WTC11 (cell line): Measurements from ENCODE around the gene VDAC1. TPM values are rescaled to one million over a fixed set of nuclear protein-coding genes. Genes with fewer than 3 reads are reported as not detected.
A peak's percentile ranks its signal among the peaks of the same experiment; 100 is the strongest.

Experiments
- ATAC-seq: fragments of 200-7000 bp; cut with Tn5 transposase; 2 replicates; pipeline ENCODE4 v1.10.0; 2021; ENCODE audit warnings: mild to moderate bottlenecking, moderate library complexity
- CTCF ChIA-PET: fragments of 300-600 bp; sonication (Branson Sonifier 250); formaldehyde crosslinking; loops from one replicate; lab custom pipeline; 2021; ENCODE audit warnings: antibody characterized with exemption; lab: Charles Lee
- POLR2A ChIA-PET: fragments of 350-600 bp; sonication (Branson Sonifier 250); formaldehyde crosslinking; loops from one replicate; lab custom pipeline; 2021; ENCODE audit warnings: antibody characterized with exemption; lab: Charles Lee
- DNase-seq: peaks from one replicate; pipeline ENCODE4 v3.0.0; 2021; ENCODE audit warnings: low spot score
- H3K27ac Mint-ChIP-seq: 2 replicates; pipeline ENCODE4 v1.8.0; 2021; ENCODE audit warnings: mixed read lengths
- H3K27me3 Mint-ChIP-seq: 2 replicates; pipeline ENCODE4 v1.8.0; 2021; ENCODE audit warnings: low read depth, mild to moderate bottlenecking, moderate library complexity, mixed read lengths
- H3K36me3 Mint-ChIP-seq: 2 replicates; pipeline ENCODE4 v1.8.0; 2021; ENCODE audit warnings: mixed read lengths
- H3K4me1 Mint-ChIP-seq: 2 replicates; pipeline ENCODE4 v1.8.0; 2022; ENCODE audit warnings: mixed read lengths
- H3K4me3 Mint-ChIP-seq: 2 replicates; pipeline ENCODE4 v1.8.0; 2021; ENCODE audit warnings: mild to moderate bottlenecking, moderate library complexity, mixed read lengths
- H3K9me3 Mint-ChIP-seq: 2 replicates; pipeline ENCODE4 v1.8.0; 2021; ENCODE audit warnings: mixed read lengths
- ATF1 ChIP-seq: sonication (generic); formaldehyde crosslinking; IDR thresholded peaks from 2 replicates; pipeline ENCODE4 v1.8.1; 2023; ENCODE audit warnings: mild to moderate bottlenecking, moderate library complexity, missing genetic modification reagents
- CREB1 ChIP-seq: sonication (generic); formaldehyde crosslinking; IDR thresholded peaks from 2 replicates; pipeline ENCODE4 v1.8.0; 2023; ENCODE audit warnings: mild to moderate bottlenecking, missing genetic modification reagents
- ELF4 ChIP-seq: sonication (generic); formaldehyde crosslinking; IDR thresholded peaks from 2 replicates; pipeline ENCODE4 v1.8.1; 2022; ENCODE audit warnings: low read depth, mild to moderate bottlenecking, moderate library complexity, missing genetic modification reagents
- EMX1 ChIP-seq: fragments of 250-450 bp; sonication (Bioruptor Pico); IDR thresholded peaks from 2 replicates; pipeline ENCODE4 v1.8.0; 2021; ENCODE audit warnings: mild to moderate bottlenecking
- ETV6 ChIP-seq: sonication (generic); formaldehyde crosslinking; IDR thresholded peaks from 2 replicates; pipeline ENCODE4 v1.8.1; 2022; ENCODE audit warnings: mild to moderate bottlenecking, missing genetic modification reagents
- FOXK1 ChIP-seq: sonication (generic); formaldehyde crosslinking; IDR thresholded peaks from 2 replicates; pipeline ENCODE4 v1.8.0; 2022; ENCODE audit warnings: mild to moderate bottlenecking, moderate library complexity, missing genetic modification reagents
- GABPB1 ChIP-seq: sonication (generic); formaldehyde crosslinking; IDR thresholded peaks from 2 replicates; pipeline ENCODE4 v1.8.1; 2023; ENCODE audit warnings: mild to moderate bottlenecking, missing genetic modification reagents
- JUN ChIP-seq: sonication (generic); formaldehyde crosslinking; IDR thresholded peaks from 2 replicates; pipeline ENCODE4 v1.8.0; 2023; ENCODE audit warnings: mild to moderate bottlenecking, missing genetic modification reagents
- KAT7 ChIP-seq: sonication (generic); formaldehyde crosslinking; IDR thresholded peaks from 2 replicates; pipeline ENCODE4 v1.8.1; 2023; ENCODE audit warnings: missing genetic modification reagents, mild to moderate bottlenecking, borderline replicate concordance
- NFE2L1 ChIP-seq: sonication (generic); formaldehyde crosslinking; IDR thresholded peaks from 2 replicates; pipeline ENCODE4 v1.8.1; 2023; ENCODE audit warnings: missing genetic modification reagents
- NR2C2 ChIP-seq: sonication (generic); formaldehyde crosslinking; IDR thresholded peaks from 2 replicates; pipeline ENCODE4 v1.8.0; 2022; ENCODE audit warnings: mild to moderate bottlenecking, missing genetic modification reagents
- PRRX2 ChIP-seq: fragments of 250-450 bp; sonication (Bioruptor Pico); IDR thresholded peaks from 2 replicates; pipeline ENCODE4 v1.8.0; 2021; ENCODE audit warnings: mild to moderate bottlenecking
- SMAD3 ChIP-seq: sonication (generic); formaldehyde crosslinking; IDR thresholded peaks from 2 replicates; pipeline ENCODE4 v1.8.0; 2022; ENCODE audit warnings: missing genetic modification reagents, mild to moderate bottlenecking, borderline replicate concordance
- SOX15 ChIP-seq: fragments of 250-450 bp; sonication (Bioruptor Pico); IDR thresholded peaks from 2 replicates; pipeline ENCODE4 v1.9.0; 2021; ENCODE audit warnings: mild to moderate bottlenecking
- ZNF121 ChIP-seq: sonication (generic); formaldehyde crosslinking; IDR thresholded peaks from 2 replicates; pipeline ENCODE4 v1.8.0; 2023; ENCODE audit warnings: missing genetic modification reagents
- ZNF396 ChIP-seq: fragments of 250-450 bp; sonication (Bioruptor Pico); IDR thresholded peaks from 2 replicates; pipeline ENCODE4 v1.8.0; 2021; ENCODE audit warnings: mild to moderate bottlenecking, moderate library complexity, borderline replicate concordance
- ZNF671 ChIP-seq: fragments of 250-450 bp; sonication (Bioruptor Pico); IDR thresholded peaks from 2 replicates; pipeline ENCODE4 v1.8.0; 2021; ENCODE audit warnings: mild to moderate bottlenecking
- total RNA-seq: library from RNA; stranded (reverse); gene quantifications from 3 replicates; pipeline ENCODE4 v1.2.3, GENCODE V29; 2021
- TF ChIP-seq, protein P1 (sequence below): fragments of 250-450 bp; sonication (Bioruptor Pico); IDR thresholded peaks from 2 replicates; pipeline ENCODE4 v1.8.0; 2021; ENCODE audit warnings: mild to moderate bottlenecking
- TF ChIP-seq, protein P2 (sequence below): sonication (generic); formaldehyde crosslinking; IDR thresholded peaks from 2 replicates; pipeline ENCODE4 v1.8.0; 2022; ENCODE audit warnings: mild to moderate bottlenecking, missing genetic modification reagents
- TF ChIP-seq, protein P3 (sequence below): sonication (generic); formaldehyde crosslinking; IDR thresholded peaks from 2 replicates; pipeline ENCODE4 v1.8.1; 2023; ENCODE audit warnings: mild to moderate bottlenecking, missing genetic modification reagents, moderate library complexity
- TF ChIP-seq, protein P4 (sequence below): sonication (generic); formaldehyde crosslinking; conservative IDR thresholded peaks from 2 replicates; pipeline ENCODE4 v1.8.1; 2023; ENCODE audit warnings: mild to moderate bottlenecking, low read depth, missing genetic modification reagents, moderate library complexity
- TF ChIP-seq, protein P5 (sequence below): sonication (generic); formaldehyde crosslinking; IDR thresholded peaks from 2 replicates; pipeline ENCODE4 v1.8.1; 2023; ENCODE audit warnings: mild to moderate bottlenecking, moderate library complexity, missing genetic modification reagents
- TF ChIP-seq, protein P6 (sequence below): fragments of 250-450 bp; sonication (Bioruptor Pico); IDR thresholded peaks from 2 replicates; pipeline ENCODE4 v1.9.0; 2021; ENCODE audit warnings: mild to moderate bottlenecking
- TF ChIP-seq, protein P7 (sequence below): sonication (generic); formaldehyde crosslinking; conservative IDR thresholded peaks from 2 replicates; pipeline ENCODE4 v1.8.1; 2022; ENCODE audit warnings: mild to moderate bottlenecking, missing genetic modification reagents
- TF ChIP-seq, protein P8 (sequence below): sonication (generic); formaldehyde crosslinking; IDR thresholded peaks from 2 replicates; pipeline ENCODE4 v1.8.1; 2023; ENCODE audit warnings: mild to moderate bottlenecking, missing genetic modification reagents, moderate library complexity

Gene VDAC1
- total RNA-seq, 1 experiment from 2014 or later = 274 TPM

DNA sequence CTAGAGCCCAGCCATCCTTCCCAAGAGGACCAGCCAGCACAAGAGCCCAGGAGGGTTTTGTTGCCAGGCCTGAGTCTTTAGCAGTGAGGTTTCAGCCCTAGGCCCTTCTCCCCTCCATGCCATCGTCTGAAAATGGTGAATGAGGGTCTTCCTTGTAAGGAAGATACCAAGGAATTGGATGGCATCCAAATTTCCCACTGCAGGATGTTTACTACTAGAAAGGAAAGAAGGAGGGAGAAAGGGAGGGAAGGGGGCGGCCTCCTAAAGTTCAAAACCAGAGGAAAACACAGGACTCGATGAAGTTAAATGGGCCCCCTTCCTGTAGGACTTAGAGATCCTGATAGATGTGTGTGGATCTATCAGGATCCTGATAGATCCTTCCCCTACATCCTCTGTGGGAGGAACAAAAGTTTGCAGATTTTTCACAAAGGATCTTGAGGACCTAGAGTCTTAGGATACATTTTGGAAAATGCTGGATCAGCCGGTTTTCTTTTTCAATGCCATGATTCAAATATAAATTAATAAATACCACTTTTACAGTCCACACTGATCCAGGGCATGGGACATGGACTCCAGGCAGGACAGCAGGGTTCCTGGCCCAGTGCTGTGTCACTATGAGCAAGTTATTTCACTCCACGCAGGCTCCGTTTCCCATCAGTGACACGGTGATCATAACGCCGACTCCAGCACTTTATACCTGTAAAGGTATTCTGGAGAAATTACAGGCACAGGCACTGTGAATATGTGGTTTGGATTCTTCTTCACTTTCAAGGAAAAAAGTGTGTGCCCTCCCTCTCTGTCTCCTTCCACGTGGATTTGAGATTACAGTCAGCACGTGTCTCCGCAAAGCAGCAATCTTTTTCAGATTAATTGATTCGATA is 77.2 kb downstream of the VDAC1 start:
- ATAC-seq (no peak), DNase-seq (no peak)
- Mint-ChIP-seq H3K36me3 (no peaks in the 10 kb centered on the region), H3K4me1 (peaks cover 9% of the 10 kb centered on the region), H3K27me3 (no peaks in the 10 kb centered on the region; the same call in 1 of the 2 replicates), H3K9me3 (no peaks in the 10 kb centered on the region), H3K4me3 (no peak overlapping the region), H3K27ac (peak overlapping the region; percentile 48; the same call in 1 of the 2 replicates)
- TF ChIP-seq, protein P1, sequence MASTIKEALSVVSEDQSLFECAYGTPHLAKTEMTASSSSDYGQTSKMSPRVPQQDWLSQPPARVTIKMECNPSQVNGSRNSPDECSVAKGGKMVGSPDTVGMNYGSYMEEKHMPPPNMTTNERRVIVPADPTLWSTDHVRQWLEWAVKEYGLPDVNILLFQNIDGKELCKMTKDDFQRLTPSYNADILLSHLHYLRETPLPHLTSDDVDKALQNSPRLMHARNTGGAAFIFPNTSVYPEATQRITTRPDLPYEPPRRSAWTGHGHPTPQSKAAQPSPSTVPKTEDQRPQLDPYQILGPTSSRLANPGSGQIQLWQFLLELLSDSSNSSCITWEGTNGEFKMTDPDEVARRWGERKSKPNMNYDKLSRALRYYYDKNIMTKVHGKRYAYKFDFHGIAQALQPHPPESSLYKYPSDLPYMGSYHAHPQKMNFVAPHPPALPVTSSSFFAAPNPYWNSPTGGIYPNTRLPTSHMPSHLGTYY = no peak
- TF ChIP-seq, protein P2, sequence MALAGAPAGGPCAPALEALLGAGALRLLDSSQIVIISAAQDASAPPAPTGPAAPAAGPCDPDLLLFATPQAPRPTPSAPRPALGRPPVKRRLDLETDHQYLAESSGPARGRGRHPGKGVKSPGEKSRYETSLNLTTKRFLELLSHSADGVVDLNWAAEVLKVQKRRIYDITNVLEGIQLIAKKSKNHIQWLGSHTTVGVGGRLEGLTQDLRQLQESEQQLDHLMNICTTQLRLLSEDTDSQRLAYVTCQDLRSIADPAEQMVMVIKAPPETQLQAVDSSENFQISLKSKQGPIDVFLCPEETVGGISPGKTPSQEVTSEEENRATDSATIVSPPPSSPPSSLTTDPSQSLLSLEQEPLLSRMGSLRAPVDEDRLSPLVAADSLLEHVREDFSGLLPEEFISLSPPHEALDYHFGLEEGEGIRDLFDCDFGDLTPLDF (CRISPR knock-in tag) = no peak
- TF ChIP-seq NFE2L1 (no peak), ZNF671 (CRISPR knock-in tag) (no peak), ELF4 (CRISPR knock-in tag) (no peak), NR2C2 (CRISPR knock-in tag) (no peak), GABPB1 (no peak), PRRX2 (CRISPR knock-in tag) (no peak)
- TF ChIP-seq, protein P3, sequence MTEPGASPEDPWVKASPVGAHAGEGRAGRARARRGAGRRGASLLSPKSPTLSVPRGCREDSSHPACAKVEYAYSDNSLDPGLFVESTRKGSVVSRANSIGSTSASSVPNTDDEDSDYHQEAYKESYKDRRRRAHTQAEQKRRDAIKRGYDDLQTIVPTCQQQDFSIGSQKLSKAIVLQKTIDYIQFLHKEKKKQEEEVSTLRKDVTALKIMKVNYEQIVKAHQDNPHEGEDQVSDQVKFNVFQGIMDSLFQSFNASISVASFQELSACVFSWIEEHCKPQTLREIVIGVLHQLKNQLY (CRISPR knock-in tag) = no peak
- TF ChIP-seq, protein P4, sequence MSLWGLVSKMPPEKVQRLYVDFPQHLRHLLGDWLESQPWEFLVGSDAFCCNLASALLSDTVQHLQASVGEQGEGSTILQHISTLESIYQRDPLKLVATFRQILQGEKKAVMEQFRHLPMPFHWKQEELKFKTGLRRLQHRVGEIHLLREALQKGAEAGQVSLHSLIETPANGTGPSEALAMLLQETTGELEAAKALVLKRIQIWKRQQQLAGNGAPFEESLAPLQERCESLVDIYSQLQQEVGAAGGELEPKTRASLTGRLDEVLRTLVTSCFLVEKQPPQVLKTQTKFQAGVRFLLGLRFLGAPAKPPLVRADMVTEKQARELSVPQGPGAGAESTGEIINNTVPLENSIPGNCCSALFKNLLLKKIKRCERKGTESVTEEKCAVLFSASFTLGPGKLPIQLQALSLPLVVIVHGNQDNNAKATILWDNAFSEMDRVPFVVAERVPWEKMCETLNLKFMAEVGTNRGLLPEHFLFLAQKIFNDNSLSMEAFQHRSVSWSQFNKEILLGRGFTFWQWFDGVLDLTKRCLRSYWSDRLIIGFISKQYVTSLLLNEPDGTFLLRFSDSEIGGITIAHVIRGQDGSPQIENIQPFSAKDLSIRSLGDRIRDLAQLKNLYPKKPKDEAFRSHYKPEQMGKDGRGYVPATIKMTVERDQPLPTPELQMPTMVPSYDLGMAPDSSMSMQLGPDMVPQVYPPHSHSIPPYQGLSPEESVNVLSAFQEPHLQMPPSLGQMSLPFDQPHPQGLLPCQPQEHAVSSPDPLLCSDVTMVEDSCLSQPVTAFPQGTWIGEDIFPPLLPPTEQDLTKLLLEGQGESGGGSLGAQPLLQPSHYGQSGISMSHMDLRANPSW (CRISPR knock-in tag) = no peak
- CTCF ChIA-PET = interaction anchor here (0.6 kb wide), 1 partner anchor 29 kb away, joined by 5 read pairs; no protein-coding TSS in a partner anchor
- POLR2A ChIA-PET = interaction anchor here (0.6 kb wide), 1 partner anchor 39 kb away, joined by 4 read pairs; no protein-coding TSS in a partner anchor

DNA sequence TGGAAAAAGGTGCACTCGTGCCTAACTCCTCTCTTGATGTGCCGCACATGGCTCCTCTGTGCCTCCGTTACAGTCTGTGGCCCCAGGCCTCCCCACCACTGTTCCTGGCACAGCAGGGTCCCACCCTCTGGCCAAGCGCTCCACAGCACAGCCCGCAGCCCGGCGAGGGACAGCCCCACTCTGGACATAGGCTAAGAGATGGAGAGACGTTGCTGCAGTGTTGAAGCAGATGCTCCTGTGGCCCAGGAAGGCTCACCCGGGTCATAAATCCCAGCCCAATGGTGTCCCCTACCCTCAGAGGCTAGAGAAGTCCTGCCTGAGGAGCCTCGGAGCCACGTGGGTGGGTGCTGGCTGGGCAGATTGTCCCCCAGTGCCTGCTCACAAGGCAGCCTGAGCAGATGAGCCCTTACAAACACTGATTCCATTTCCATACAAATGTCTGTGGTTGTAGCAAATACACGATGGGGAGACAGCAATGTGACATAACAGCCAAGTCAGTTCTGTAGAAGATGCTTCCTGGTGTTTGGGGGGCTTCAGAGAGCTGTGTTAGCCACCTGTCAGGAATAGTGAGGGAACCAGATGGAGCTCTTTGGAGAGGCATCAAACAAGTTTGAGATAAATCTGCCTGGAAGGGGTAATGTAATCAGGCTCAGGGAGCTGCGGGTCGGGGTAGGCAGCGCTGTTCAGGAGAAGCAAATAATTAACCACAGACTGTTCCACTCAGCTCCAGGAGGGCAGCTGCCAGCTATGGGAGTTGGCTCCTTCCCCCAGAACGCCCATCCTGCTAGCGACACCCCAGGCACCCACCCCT is 78.1 kb downstream of the VDAC1 start:
- H3K27ac Mint-ChIP-seq = no peak overlapping the region
- no peak for DNase-seq
- H3K27me3 Mint-ChIP-seq = no peaks in the 10 kb centered on the region; the same call in 1 of the 2 replicates
- POLR2A ChIA-PET = no interaction called here
- CTCF ChIA-PET = no interaction called here
- no peaks in the 10 kb centered on the region for H3K36me3 Mint-ChIP-seq
- no peak for ATAC-seq
- H3K4me3 Mint-ChIP-seq = no peak overlapping the region
- peaks cover 15% of the 10 kb centered on the region for H3K4me1 Mint-ChIP-seq
- H3K9me3 Mint-ChIP-seq = no peaks in the 10 kb centered on the region
- TF ChIP-seq GABPB1 = no peak
- no peak for TF ChIP-seq ZNF121 (CRISPR knock-in tag)
- no peak for TF ChIP-seq ZNF396 (CRISPR knock-in tag)
- TF ChIP-seq JUN = no peak
- TF ChIP-seq ATF1 (CRISPR knock-in tag) = no peak
- TF ChIP-seq FOXK1 (CRISPR knock-in tag) = no peak
- TF ChIP-seq, protein P5, sequence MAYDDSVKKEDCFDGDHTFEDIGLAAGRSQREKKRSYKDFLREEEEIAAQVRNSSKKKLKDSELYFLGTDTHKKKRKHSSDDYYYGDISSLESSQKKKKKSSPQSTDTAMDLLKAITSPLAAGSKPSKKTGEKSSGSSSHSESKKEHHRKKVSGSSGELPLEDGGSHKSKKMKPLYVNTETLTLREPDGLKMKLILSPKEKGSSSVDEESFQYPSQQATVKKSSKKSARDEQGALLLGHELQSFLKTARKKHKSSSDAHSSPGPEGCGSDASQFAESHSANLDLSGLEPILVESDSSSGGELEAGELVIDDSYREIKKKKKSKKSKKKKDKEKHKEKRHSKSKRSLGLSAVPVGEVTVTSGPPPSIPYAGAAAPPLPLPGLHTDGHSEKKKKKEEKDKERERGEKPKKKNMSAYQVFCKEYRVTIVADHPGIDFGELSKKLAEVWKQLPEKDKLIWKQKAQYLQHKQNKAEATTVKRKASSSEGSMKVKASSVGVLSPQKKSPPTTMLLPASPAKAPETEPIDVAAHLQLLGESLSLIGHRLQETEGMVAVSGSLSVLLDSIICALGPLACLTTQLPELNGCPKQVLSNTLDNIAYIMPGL (CRISPR knock-in tag) = no peak
- TF ChIP-seq, protein P6, sequence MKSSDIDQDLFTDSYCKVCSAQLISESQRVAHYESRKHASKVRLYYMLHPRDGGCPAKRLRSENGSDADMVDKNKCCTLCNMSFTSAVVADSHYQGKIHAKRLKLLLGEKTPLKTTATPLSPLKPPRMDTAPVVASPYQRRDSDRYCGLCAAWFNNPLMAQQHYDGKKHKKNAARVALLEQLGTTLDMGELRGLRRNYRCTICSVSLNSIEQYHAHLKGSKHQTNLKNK (CRISPR knock-in tag) = no peak
- TF ChIP-seq EMX1 (CRISPR knock-in tag) = no peak
- TF ChIP-seq SMAD3 = no peak
- no peak for TF ChIP-seq SOX15
- TF ChIP-seq KAT7 = no peak
- TF ChIP-seq, protein P7, sequence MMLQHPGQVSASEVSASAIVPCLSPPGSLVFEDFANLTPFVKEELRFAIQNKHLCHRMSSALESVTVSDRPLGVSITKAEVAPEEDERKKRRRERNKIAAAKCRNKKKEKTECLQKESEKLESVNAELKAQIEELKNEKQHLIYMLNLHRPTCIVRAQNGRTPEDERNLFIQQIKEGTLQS (CRISPR knock-in tag) = no peak
- no peak for TF ChIP-seq CREB1 (CRISPR knock-in tag)
- TF ChIP-seq ETV6 (CRISPR knock-in tag) = no peak
- TF ChIP-seq, protein P8, sequence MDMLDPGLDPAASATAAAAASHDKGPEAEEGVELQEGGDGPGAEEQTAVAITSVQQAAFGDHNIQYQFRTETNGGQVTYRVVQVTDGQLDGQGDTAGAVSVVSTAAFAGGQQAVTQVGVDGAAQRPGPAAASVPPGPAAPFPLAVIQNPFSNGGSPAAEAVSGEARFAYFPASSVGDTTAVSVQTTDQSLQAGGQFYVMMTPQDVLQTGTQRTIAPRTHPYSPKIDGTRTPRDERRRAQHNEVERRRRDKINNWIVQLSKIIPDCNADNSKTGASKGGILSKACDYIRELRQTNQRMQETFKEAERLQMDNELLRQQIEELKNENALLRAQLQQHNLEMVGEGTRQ (CRISPR knock-in tag) = no peak
